ENCODE results near the gene BCORL1. TPM values are rescaled to one million over a fixed set of nuclear protein-coding genes. Genes with fewer than 3 reads are reported as not detected.

The BCORL1 gene
- total and polyA plus RNA-seq, 2 donors (not counting 1 experiment from before 2014, with no cell fraction given): 1.1 to 2.8 TPM

- no peak for DNase-seq (ENCODE audit: low read depth in 2 of 2)
- Histone ChIP-seq H3K4me2 (ENCODE audit: extremely low read depth, insufficient read depth, low read length) (no peak overlapping the region), H4K20me1 (ENCODE audit: control insufficient read depth, extremely low read depth, insufficient read depth, low read length) (no peaks in the 10 kb centered on the region), H3K27ac (ENCODE audit: insufficient read depth, low read length) (no peak overlapping the region), H3K4me3 (replicated peaks in 1 of 4; ENCODE audit: control extremely low read depth in 1 of 4, insufficient read depth in 1 of 4, low read depth in 3 of 4, low read length in 4 of 4) (no peak overlapping the region), H3K36me3 (ENCODE audit: control insufficient read depth, insufficient read depth, low read length) (no peaks in the 10 kb centered on the region), H3K9ac (ENCODE audit: insufficient read depth, low read length) (no peak overlapping the region), H2AFZ (ENCODE audit: low read length) (no peak overlapping the region), H3K27me3 (ENCODE audit: control insufficient read depth, insufficient read depth, low read length) (peaks cover 9% of the 10 kb centered on the region), H3K79me2 (ENCODE audit: control insufficient read depth, insufficient read depth, low read length) (no peaks in the 10 kb centered on the region), H3K4me1 (ENCODE audit: control insufficient read depth, extremely low read depth, insufficient read depth, low read length) (no peaks in the 10 kb centered on the region), H3K9me3 (ENCODE audit: control insufficient read depth, insufficient read depth, low read depth, low read length) (no peaks in the 10 kb centered on the region)
- no peak for TF ChIP-seq EZH2 (IDR thresholded peaks at IDR 0.05; ENCODE audit: low read length, missing control alignments)
Observed at GRCh38 chrX:129933700-129934099, 48.7 kb upstream of the BCORL1 start.

DNA sequence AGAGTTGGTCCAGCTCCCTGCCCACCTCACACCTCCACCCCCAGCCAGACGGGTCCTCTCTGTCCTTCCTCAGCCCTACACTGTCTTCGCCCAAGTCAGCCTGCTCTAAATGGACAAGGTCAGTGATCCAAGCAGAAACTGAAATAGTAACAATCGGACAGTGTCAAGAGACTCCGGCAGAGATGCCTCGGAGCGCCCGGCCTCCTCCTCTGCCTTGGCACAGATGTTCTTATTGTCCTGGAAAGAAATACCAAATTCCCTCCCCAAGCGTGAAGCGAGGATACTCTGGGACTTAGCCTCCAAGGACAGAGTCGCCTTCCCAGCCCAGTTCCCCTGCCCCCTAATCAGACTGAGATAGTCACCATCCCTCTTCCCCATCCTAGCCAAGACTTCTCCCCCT, 48.0 kb upstream of the BCORL1 start:
- TF ChIP-seq EZH2 (IDR thresholded peaks at IDR 0.05; ENCODE audit: low read length, missing control alignments): no peak
- no peak for TF ChIP-seq CTCF (conservative IDR thresholded peaks at IDR 0.05 in 1 of 2, IDR thresholded peaks at IDR 0.05 in 1 of 2; ENCODE audit: low read depth in 1 of 2, low read length in 2 of 2)
- H3K4me1 ChIP-seq (ENCODE audit: control insufficient read depth, extremely low read depth, insufficient read depth, low read length): no peaks in the 10 kb centered on the region
- H3K4me2 ChIP-seq (ENCODE audit: extremely low read depth, insufficient read depth, low read length): no peak overlapping the region
- no peaks in the 10 kb centered on the region for H3K36me3 ChIP-seq (ENCODE audit: control insufficient read depth, insufficient read depth, low read length)
- no peak overlapping the region for H2AFZ ChIP-seq (ENCODE audit: low read length)
- no peaks in the 10 kb centered on the region for H4K20me1 ChIP-seq (ENCODE audit: control insufficient read depth, extremely low read depth, insufficient read depth, low read length)
- H3K27ac ChIP-seq (ENCODE audit: insufficient read depth, low read length): no peak overlapping the region
- no peaks in the 10 kb centered on the region for H3K79me2 ChIP-seq (ENCODE audit: control insufficient read depth, insufficient read depth, low read length)
- no peaks in the 10 kb centered on the region for H3K9me3 ChIP-seq (ENCODE audit: control insufficient read depth, insufficient read depth, low read depth, low read length)
- DNase-seq (ENCODE audit: low read depth in 2 of 2): no peak
- H3K4me3 ChIP-seq (replicated peaks in 1 of 4; ENCODE audit: control extremely low read depth in 1 of 4, insufficient read depth in 1 of 4, low read depth in 3 of 4, low read length in 4 of 4): no peak overlapping the region
- H3K9ac ChIP-seq (ENCODE audit: insufficient read depth, low read length): no peak overlapping the region
- H3K27me3 ChIP-seq (ENCODE audit: control insufficient read depth, insufficient read depth, low read length): peaks cover 11% of the 10 kb centered on the region

GRCh38 chrX:129934952-129935351, 47.5 kb upstream of the BCORL1 start:
- Histone ChIP-seq H4K20me1 (ENCODE audit: control insufficient read depth, extremely low read depth, insufficient read depth, low read length) (no peaks in the 10 kb centered on the region), H3K4me1 (ENCODE audit: control insufficient read depth, extremely low read depth, insufficient read depth, low read length) (no peaks in the 10 kb centered on the region), H3K27me3 (ENCODE audit: control insufficient read depth, insufficient read depth, low read length) (peaks cover 11% of the 10 kb centered on the region), H3K4me2 (ENCODE audit: extremely low read depth, insufficient read depth, low read length) (no peak overlapping the region), H3K27ac (ENCODE audit: insufficient read depth, low read length) (no peak overlapping the region), H3K9me3 (ENCODE audit: control insufficient read depth, insufficient read depth, low read depth, low read length) (no peaks in the 10 kb centered on the region), H3K4me3 (replicated peaks in 1 of 4; ENCODE audit: control extremely low read depth in 1 of 4, insufficient read depth in 1 of 4, low read depth in 3 of 4, low read length in 4 of 4) (no peak overlapping the region), H2AFZ (ENCODE audit: low read length) (no peak overlapping the region), H3K9ac (ENCODE audit: insufficient read depth, low read length) (no peak overlapping the region), H3K79me2 (ENCODE audit: control insufficient read depth, insufficient read depth, low read length) (no peaks in the 10 kb centered on the region), H3K36me3 (ENCODE audit: control insufficient read depth, insufficient read depth, low read length) (no peaks in the 10 kb centered on the region)
- no peak for DNase-seq (ENCODE audit: low read depth in 2 of 2)
- TF ChIP-seq CTCF (conservative IDR thresholded peaks at IDR 0.05 in 1 of 2, IDR thresholded peaks at IDR 0.05 in 1 of 2; ENCODE audit: low read depth in 1 of 2, low read length in 2 of 2) (no peak), EZH2 (IDR thresholded peaks at IDR 0.05; ENCODE audit: low read length, missing control alignments) (no peak)

All from fibroblast of lung (primary cell).